CD4-positive, alpha-beta T cell (primary cell): ENCODE data around the gene HECTD3. TPM values are rescaled to one million over a fixed set of nuclear protein-coding genes. Genes with fewer than 3 reads are reported as not detected.
"Not testable (repeated sequence)": the region's sequence is repeated elsewhere in the genome, so short reads cannot be mapped to it uniquely, and the experiment has no call there.

Experiments
- ATAC-seq: fragments of 200-7000 bp; cut with Tn5 transposase; one replicate; pipeline ENCODE4 v1.10.0; 2022; ENCODE audit warnings: mild to moderate bottlenecking; ENCODE audit not compliant: poor library complexity
- CTCF ChIA-PET: fragments of 350-600 bp; sonication (Branson Sonifier 250); formaldehyde crosslinking; loops from one replicate; lab custom pipeline; 2021; ENCODE audit warnings: antibody characterized with exemption, inconsistent platforms; lab: Charles Lee
- POLR2A ChIA-PET: fragments of 350-600 bp; sonication (Branson Sonifier 250); formaldehyde crosslinking; loops from one replicate; lab custom pipeline; 2021; ENCODE audit warnings: antibody characterized with exemption, inconsistent platforms; lab: Charles Lee
- DNase-seq, 14 experiments: peaks; one replicate each; pipeline ENCODE4 v3.0.0-alpha.2; 2013 to 2020; ENCODE audit warnings: mixed read lengths in 2 of 14
- H3K27ac ChIP-seq, 2 donors: one replicate each; pipeline versions ENCODE4 v1.5.1 to v1.7.0; 2013; ENCODE audit warnings: low read length in 2 of 2, low read depth in 1 of 2, mild to moderate bottlenecking in 1 of 2
- H3K27me3 ChIP-seq, 2 experiments: 1 replicate in 1 of 2; 2 replicates in 1 of 2; pipeline versions ENCODE4 v1.6.1 to v1.7.0; 2013; ENCODE audit warnings: low read length in 2 of 2, control low read depth in 1 of 2, mild to moderate bottlenecking in 1 of 2, moderate library complexity in 1 of 2; ENCODE audit not compliant: insufficient read depth in 2 of 2, control insufficient read depth in 1 of 2
- H3K36me3 ChIP-seq: one replicate; pipeline ENCODE4 v1.6.1; 2013; ENCODE audit warnings: low read length, control low read depth; ENCODE audit not compliant: insufficient read depth
- H3K4me1 ChIP-seq: one replicate; pipeline ENCODE4 v1.6.1; 2013; ENCODE audit warnings: low read length, control low read depth; ENCODE audit not compliant: insufficient read depth
- H3K4me3 ChIP-seq: one replicate; pipeline ENCODE4 v1.5.1; 2013; ENCODE audit warnings: mild to moderate bottlenecking, low read length, moderate library complexity
- H3K9me3 ChIP-seq, 2 experiments: 1 replicate in 1 of 2; 2 replicates in 1 of 2; pipeline versions ENCODE4 v1.6.1 to v1.7.0; 2013; ENCODE audit warnings: low read length in 2 of 2, mild to moderate bottlenecking in 2 of 2, control low read depth in 1 of 2, moderate library complexity in 1 of 2; ENCODE audit not compliant: control insufficient read depth in 1 of 2, insufficient read depth in 1 of 2
- H3K27ac Mint-ChIP-seq: one replicate; pipeline ENCODE4 v1.8.0; 2020; ENCODE audit warnings: mixed read lengths
- H3K27me3 Mint-ChIP-seq: one replicate; pipeline ENCODE4 v1.8.0; 2021; ENCODE audit warnings: mixed read lengths
- H3K36me3 Mint-ChIP-seq: one replicate; pipeline ENCODE4 v1.8.0; 2021; ENCODE audit warnings: low read depth, mixed read lengths
- H3K4me1 Mint-ChIP-seq: one replicate; pipeline ENCODE4 v1.8.0; 2021; ENCODE audit warnings: low read depth, mixed read lengths
- H3K4me3 Mint-ChIP-seq: one replicate; pipeline ENCODE4 v1.8.0; 2020; ENCODE audit warnings: mild to moderate bottlenecking, mixed read lengths
- H3K9me3 Mint-ChIP-seq: one replicate; pipeline ENCODE4 v1.8.0; 2020; ENCODE audit warnings: mixed read lengths
- intact Hi-C, 2 experiments: fragments of 100-400 bp; cut with DNase I in 1 of 2; cut with micrococcal nuclease in 1 of 2; formaldehyde crosslinking; loops; one replicate each; pipeline versions ENCODE4 v1.15.1 to v1.9.0; 2023 to 2025; cut with DNase I, micrococcal nuclease
- total RNA-seq, 174 experiments: library from RNA in 2 of 174; stranded (reverse) in 2 of 174; gene quantifications; one replicate each; pipeline ENCODE4 v1.2.3 and lab custom pipeline; 2021 to 2026
- TF ChIP-seq, protein P1 (sequence below): fragments of 200-600 bp; IDR thresholded peaks from one replicate; pipeline ENCODE4 v1.8.0; 2022; ENCODE audit warnings: antibody characterized with exemption, mild to moderate bottlenecking

HECTD3 gene
- total RNA-seq, 2 experiments from 2014 or later = 31.5 to 33.7 TPM

DNA sequence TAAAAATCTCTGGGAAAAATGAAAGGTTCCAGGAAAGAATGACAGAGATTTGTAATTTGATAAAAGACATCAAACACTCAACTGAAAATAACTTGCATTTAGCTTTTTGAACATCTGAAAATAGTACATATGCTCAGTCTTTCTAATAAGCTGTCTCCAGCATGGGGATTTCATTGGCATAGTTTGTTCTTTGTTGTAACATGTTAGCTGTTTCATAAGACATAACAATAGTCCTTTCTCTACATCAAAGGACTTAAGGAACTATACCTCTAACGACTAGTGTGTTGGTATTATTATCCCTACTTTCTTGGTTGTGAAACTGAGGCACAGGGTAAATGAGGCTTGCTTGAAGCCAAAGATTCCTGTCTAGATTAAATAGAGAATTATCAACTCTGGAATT lies 46.7 kb downstream of the HECTD3 start:
- peaks cover 27% of the 10 kb centered on the region for H3K36me3 Mint-ChIP-seq
- peaks cover 11% of the 10 kb centered on the region for H3K36me3 ChIP-seq
- ATAC-seq (no peak), DNase-seq (no peak)
- POLR2A ChIA-PET = no interaction called here
- H3K27me3 Mint-ChIP-seq = no peaks in the 10 kb centered on the region
- no peak overlapping the region for H3K27ac Mint-ChIP-seq
- no peak overlapping the region for H3K4me3 Mint-ChIP-seq
- H3K9me3 Mint-ChIP-seq = no peaks in the 10 kb centered on the region
- no peaks in the 10 kb centered on the region for H3K4me1 ChIP-seq
- CTCF ChIA-PET = interaction anchor here (0.8 to 1.1 kb wide), 3 partner anchors 10 to 50 kb away, joined by 3 to 4 read pairs (median 3); no protein-coding TSS in a partner anchor
- H3K4me1 Mint-ChIP-seq = no peaks in the 10 kb centered on the region
- no peak overlapping the region for H3K4me3 ChIP-seq
- intact Hi-C loops = no loop called here
- TF ChIP-seq, protein P1, sequence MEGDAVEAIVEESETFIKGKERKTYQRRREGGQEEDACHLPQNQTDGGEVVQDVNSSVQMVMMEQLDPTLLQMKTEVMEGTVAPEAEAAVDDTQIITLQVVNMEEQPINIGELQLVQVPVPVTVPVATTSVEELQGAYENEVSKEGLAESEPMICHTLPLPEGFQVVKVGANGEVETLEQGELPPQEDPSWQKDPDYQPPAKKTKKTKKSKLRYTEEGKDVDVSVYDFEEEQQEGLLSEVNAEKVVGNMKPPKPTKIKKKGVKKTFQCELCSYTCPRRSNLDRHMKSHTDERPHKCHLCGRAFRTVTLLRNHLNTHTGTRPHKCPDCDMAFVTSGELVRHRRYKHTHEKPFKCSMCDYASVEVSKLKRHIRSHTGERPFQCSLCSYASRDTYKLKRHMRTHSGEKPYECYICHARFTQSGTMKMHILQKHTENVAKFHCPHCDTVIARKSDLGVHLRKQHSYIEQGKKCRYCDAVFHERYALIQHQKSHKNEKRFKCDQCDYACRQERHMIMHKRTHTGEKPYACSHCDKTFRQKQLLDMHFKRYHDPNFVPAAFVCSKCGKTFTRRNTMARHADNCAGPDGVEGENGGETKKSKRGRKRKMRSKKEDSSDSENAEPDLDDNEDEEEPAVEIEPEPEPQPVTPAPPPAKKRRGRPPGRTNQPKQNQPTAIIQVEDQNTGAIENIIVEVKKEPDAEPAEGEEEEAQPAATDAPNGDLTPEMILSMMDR = no peak
- H3K27me3 ChIP-seq = no peaks in the 10 kb centered on the region
- H3K27ac ChIP-seq = no peak overlapping the region
- H3K9me3 ChIP-seq = no peaks in the 10 kb centered on the region

DNA sequence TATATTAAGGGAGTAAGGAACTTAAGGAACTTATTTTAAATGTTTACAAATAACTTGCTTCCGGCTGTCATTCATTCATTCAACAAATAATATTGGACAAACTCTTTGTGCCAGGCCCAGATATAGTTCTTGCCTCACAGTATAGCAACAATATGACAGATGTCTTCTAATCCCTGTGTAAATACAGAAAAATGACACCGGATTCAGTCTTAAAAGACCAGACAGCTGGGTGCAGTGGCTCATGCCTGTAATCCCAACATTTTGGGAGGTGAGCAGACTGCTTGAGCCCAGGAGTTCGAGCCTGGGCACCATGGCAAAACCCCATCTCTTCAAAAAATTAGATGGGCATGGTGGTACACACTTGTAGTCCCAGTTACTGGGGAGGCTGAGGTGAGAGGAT lies 48.4 kb downstream of the HECTD3 start:
- Histone ChIP-seq H3K9me3 (no peaks in the 10 kb centered on the region), H3K36me3 (peaks cover 14% of the 10 kb centered on the region), H3K27me3 (no peaks in the 10 kb centered on the region), H3K4me3 (no peak overlapping the region), H3K4me1 (no peaks in the 10 kb centered on the region), H3K27ac (no peak overlapping the region)
- Mint-ChIP-seq H3K27me3 (no peaks in the 10 kb centered on the region), H3K4me1 (no peaks in the 10 kb centered on the region), H3K4me3 (no peak overlapping the region), H3K36me3 (peaks cover 33% of the 10 kb centered on the region), H3K27ac (no peak overlapping the region), H3K9me3 (no peaks in the 10 kb centered on the region)
- CTCF ChIA-PET = interaction anchor here (0.5 kb wide), 1 partner anchor 273 kb away, joined by 3 read pairs; no protein-coding TSS in a partner anchor
- ATAC-seq (no peak), DNase-seq (no peak)
- POLR2A ChIA-PET = no interaction called here
- TF ChIP-seq, protein P1 = no peak
- intact Hi-C loops = no loop called here

GRCh38 chr1:44962022-44962421 lies 49.1 kb downstream of the HECTD3 start:
- peaks cover 14% of the 10 kb centered on the region for H3K36me3 ChIP-seq
- DNase-seq, H3K27ac ChIP-seq, intact Hi-C loops, H3K4me3 ChIP-seq, H3K27me3 Mint-ChIP-seq, H3K27me3 ChIP-seq, H3K4me1 Mint-ChIP-seq, H3K4me3 Mint-ChIP-seq, CTCF ChIA-PET, POLR2A ChIA-PET, H3K27ac Mint-ChIP-seq, H3K4me1 ChIP-seq, H3K9me3 ChIP-seq, H3K9me3 Mint-ChIP-seq, ATAC-seq: not testable (repeated sequence)
- H3K36me3 Mint-ChIP-seq = peaks cover 35% of the 10 kb centered on the region

- H3K27me3 Mint-ChIP-seq, H3K9me3 Mint-ChIP-seq, H3K4me3 Mint-ChIP-seq, H3K4me1 ChIP-seq, POLR2A ChIA-PET, DNase-seq, H3K27ac ChIP-seq, H3K4me1 Mint-ChIP-seq, H3K27me3 ChIP-seq, H3K27ac Mint-ChIP-seq, ATAC-seq, H3K4me3 ChIP-seq, intact Hi-C loops, H3K36me3 ChIP-seq, CTCF ChIA-PET, H3K9me3 ChIP-seq: not testable (repeated sequence)
- peaks cover 47% of the 10 kb centered on the region for H3K36me3 Mint-ChIP-seq
These were observed 53.6 kb downstream of the HECTD3 start for GRCh38 chr1:44957566-44957965.

- CTCF ChIA-PET, H3K9me3 ChIP-seq, H3K27me3 ChIP-seq, DNase-seq, H3K27ac ChIP-seq, H3K36me3 ChIP-seq, H3K4me1 Mint-ChIP-seq, H3K4me1 ChIP-seq, H3K4me3 Mint-ChIP-seq, H3K9me3 Mint-ChIP-seq, intact Hi-C loops, H3K27ac Mint-ChIP-seq, H3K27me3 Mint-ChIP-seq, ATAC-seq, H3K4me3 ChIP-seq, POLR2A ChIA-PET: not testable (repeated sequence)
- peaks cover 47% of the 10 kb centered on the region for H3K36me3 Mint-ChIP-seq
These were observed 55.0 kb downstream of the HECTD3 start for GRCh38 chr1:44956077-44956476.
